ENCODE results near the gene RSF1.
"Not testable (repeated sequence)": the region's sequence is repeated elsewhere in the genome, so short reads cannot be mapped to it uniquely, and the experiment has no call there.

RSF1 gene

DNA sequence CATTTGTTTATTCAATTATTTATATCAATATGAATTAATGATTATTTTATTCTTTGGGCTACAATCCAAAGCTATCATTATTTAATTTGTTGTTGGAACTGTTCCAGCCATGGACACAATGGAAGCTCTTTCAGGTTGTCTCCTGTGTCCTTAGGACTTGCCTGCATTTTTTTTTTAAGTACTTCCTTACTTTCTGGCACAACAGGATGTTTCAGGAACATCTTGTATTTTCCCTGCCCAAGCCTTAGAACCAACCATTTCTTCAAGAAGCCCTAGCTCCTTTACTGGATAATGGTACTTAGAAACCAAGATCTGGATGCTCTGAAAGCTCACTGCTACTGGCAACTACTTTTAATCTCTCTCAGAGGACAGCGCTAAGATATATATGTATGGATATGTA lies 125.1 kb downstream of the RSF1 start:
- DNase-seq (ENCODE audit: low read depth, low spot score), result no peak

GRCh38 chr11:77690649-77691048 lies 129.9 kb downstream of the RSF1 start:
- no peak for DNase-seq (ENCODE audit: low read depth, low spot score)

- DNase-seq (ENCODE audit: low read depth, low spot score), result no peak
Observed at GRCh38 chr11:77687088-77687487, 133.4 kb downstream of the RSF1 start.

DNA sequence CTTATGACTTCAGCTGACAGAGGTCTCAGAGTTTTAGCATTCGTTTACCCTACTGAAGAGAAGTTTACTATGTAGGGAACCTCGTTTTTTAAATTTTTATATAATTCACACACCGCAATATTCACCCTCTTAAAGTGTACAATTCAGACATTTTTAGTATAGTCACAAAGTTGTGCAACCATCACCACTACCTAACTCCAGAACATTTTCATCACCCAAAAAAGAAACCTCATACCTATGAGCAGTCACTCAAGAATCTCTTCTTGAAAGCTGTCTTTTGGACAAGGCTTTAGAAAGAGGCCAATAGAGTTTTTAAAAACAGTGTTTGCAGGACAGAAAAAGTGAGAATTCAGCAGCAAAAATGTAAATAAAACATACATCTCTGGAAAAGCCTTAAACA lies 143.4 kb downstream of the RSF1 start:
- DNase-seq (ENCODE audit: low read depth, low spot score), result no peak

DNA sequence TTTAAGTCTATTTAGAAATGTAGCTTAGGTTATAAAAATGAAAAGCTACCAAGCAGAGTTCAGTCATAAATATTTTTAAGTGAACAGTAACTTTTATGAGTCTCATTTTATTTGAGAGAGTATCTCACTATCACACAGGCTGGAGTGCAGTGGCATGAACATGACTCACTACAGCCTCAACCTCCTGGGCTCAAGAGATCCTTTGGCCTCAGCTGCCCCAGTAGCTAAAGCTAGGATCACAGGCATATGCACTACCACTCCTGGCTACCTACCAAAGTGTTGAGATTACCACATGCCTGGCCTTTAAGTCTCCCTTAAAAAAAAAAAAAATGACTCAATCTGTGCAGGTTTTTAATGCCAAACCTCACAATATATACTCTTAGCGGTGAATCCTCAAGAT lies 148.3 kb downstream of the RSF1 start:
- no peak for DNase-seq (ENCODE audit: low read depth, low spot score)

- DNase-seq (ENCODE audit: low read depth, low spot score), result no peak
Observed at GRCh38 chr11:77669848-77670511, 150.5 kb downstream of the RSF1 start.

GRCh38 chr11:77668760-77669159 lies 151.8 kb downstream of the RSF1 start:
- no peak for DNase-seq (ENCODE audit: low read depth, low spot score)

DNA sequence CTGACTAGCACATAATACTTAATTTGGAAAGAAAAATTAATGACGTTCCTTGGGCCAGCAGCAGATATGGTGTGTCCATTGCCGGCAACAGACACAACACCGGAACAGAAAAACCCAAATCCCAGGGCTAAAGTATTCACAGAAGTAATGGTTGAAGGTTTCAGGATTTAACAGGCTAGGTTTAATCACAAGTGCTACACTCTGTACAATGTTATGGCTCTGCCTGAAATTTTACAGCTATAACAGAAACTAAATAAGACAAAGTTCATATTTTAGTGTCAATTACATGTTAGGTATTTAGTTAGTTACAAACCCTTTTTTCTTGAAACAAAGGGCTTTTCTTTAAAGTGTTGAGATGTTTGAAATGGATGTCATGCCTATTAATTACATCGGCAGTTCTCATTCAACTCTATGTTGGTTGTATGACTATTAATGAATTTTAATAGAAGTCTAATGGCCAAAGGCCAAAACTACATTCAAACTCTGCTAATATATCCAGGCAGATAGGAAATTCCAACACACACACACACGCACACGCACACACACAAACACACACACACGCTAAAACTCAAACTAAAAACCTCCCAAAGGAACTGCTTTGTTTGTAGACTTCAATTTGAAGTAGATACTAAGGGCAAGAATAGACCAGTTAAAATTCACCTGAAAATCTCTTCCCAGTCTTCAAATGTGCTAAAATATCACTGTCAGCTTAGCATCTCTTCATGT lies 155.1 kb downstream of the RSF1 start:
- DNase-seq (ENCODE audit: low read depth, low spot score), result no peak

DNA sequence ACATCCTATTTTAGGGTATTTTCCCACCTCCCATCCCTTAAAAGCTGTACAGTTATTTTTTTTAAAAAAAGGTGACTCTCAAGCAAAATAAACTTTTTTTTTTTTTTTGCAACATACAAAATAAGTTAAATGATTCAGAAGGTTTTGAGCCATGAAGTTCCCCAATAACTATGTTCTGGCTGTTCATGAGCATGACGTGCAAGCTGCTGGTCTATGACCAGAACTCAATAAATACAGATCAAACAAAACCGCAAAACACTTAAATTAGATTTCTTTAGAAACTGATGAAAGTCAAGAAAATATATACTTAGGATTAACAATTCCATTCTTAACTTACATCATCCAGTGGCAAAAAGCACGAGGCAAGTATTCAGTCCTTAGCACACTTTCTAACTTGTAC lies 158.9 kb downstream of the RSF1 start:
- DNase-seq (ENCODE audit: low read depth, low spot score), result no peak

DNA sequence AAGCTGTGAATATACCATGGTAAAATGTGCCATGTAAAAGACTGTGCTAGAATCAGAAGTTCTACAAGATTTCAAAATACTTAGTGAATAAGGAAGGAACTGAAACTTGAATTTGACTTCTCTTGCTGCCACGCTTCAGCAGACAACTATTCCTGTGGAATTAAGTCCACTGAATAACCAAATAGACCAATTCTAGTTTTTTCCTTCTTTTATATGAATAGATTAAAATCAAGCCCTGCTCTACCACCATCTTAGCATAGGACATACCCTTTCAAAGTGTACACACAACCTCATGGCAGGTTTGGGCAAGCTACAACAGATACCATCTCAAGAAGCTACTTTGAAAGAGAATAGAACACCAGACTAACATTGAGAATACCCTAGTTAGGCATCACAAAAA lies 159.6 kb downstream of the RSF1 start:
- no peak for DNase-seq (ENCODE audit: low read depth, low spot score)

- no peak for DNase-seq (ENCODE audit: low read depth, low spot score)
Observed at GRCh38 chr11:77658213-77659013, 162.1 kb downstream of the RSF1 start.

DNA sequence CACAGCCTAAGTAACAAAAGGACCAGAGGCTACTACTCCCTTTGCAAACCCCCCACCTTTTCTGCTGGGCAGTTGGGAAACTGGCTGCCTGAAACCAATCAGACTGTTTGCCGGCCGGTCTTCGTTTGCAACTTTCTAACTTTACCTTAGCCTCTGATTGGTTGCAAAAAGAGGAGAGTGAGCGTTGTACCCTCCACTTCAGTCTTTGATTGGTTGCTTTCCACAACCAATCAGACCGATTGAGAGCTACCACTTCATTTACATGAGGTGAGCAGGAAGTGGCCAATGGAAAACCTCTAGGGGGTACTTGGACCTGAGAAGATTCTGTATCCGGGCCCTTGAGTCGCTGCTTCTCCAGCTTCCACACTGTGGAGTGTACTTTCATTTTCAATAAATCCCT lies 164.2 kb downstream of the RSF1 start:
- no peak for DNase-seq (ENCODE audit: low read depth, low spot score)

DNA sequence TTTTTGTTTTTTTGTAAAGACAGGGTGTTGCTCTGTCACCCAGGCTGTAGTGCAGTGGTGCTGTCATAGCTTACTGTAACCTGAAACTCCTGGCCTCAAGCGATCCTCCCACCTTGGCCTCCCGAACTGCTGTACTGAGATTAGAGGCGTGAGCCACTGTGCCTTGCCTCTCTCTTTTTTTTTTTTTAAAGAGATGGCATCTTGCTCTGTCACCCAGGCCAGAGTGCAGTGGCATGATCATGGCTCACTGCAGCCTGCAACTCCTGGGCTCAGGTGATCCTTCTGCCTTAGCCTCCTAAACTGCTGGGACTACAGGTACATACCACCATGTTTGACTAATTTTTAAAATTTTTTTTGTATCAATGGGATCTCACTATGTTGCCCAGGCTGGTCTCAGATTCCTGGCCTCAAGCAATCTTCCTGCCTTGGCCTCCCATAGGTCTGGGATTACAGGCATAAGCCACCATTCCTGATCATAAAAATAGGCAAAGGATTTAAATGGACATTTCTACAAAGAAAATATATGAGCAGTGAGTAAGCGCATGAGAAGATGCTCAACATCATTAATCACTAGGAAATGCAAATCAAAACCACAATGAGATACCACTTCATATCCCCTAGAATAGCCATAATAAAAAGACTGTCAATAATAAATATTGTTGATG lies 165.6 kb downstream of the RSF1 start:
- no peak for DNase-seq (ENCODE audit: low read depth, low spot score)

GRCh38 chr11:77650123-77650522 lies 170.4 kb downstream of the RSF1 start:
- no peak for DNase-seq (ENCODE audit: low read depth, low spot score)

DNA sequence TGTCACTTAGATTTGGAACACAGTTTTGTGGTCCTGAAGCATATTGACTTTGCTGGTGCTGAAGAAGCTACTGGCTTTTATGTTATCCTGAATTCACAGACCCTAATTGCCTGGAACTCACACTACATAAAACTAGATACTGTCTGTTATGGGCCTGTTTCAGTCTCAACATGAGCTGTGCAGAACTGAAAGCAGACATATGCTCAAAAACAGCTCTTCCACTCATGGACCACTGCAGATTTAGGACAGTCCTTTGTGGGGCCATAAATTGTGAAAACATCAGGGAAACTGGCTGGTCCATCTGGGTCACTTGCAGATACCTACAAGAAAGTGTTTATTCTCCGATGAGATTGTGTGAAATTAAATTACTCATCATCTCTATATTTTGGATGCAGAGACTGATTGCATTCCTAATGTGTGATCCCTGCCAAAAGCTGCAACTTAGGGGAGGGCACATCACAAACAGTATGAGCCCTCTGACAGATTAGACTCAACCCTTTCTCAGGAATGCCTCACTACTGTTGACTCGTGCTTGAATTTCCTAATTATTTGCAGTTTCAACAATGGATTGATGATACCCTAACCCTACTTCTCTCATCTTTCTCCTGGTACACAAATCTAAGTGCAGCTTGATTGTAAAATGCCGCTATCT lies 172.7 kb downstream of the RSF1 start:
- DNase-seq (ENCODE audit: low read depth, low spot score), result no peak

GRCh38 chr11:77644887-77645286 lies 175.6 kb downstream of the RSF1 start:
- DNase-seq (ENCODE audit: low read depth, low spot score), result no peak

GRCh38 chr11:77642228-77642627 lies 178.3 kb downstream of the RSF1 start:
- DNase-seq (ENCODE audit: low read depth, low spot score), result no peak

GRCh38 chr11:77637345-77638165 lies 183.0 kb downstream of the RSF1 start, which contains the start of gene CLNS1A:
Gene CLNS1A (minus strand): TSS chr11:77637794. CDS start chr11:77637714, 80 bp downstream.
- peak; percentile 72 for DNase-seq (ENCODE audit: low read depth, low spot score)

DNA sequence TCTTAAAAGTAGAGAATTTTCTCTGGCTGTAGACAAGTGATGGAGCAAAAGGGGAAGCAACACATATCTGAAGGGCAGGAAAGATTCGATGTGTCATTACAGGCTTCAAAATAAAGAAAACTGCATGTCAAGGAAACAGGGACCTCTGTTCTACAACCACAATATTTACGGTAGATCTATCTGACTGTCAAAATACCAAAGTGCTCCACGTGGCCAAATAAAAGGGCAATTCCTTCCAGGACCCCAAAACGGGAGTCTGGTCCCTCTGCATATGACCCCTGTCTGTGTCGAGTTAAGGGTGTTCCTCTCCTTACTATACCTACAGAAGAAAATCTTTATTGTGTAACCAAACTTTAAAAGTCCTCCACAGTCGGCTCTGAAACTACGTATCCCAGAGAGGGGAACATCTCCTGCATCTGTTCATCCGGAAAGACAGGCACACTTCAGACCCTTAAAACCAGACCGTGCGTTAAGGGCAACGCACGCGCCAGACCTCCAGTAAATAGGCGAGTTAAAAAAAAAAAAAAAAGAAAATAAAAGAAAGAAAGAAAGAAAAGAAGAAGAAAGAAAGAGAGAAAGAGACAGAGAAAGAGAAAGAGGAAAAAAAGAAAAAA lies 183.7 kb downstream of the RSF1 start:
- no peak for DNase-seq (ENCODE audit: low read depth, low spot score)

DNA sequence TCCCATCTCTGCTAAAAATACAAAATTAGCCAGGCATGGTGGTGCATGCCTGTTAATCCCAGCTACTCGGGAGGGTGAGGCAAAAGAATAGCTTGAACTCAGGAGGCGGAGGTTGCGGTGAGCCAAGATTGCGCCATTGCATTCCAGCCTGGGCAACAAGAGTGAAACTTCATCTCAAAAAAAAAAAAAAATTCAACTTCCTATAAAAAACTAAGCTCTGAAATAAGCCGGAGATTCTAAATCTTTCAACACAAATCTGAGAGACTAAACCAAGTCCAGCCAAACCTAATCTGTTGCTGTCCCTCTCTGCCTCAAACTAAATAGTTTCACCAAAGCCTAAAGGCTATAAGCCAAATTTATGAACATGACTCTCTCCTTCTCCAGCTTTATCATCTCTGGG lies 186.6 kb downstream of the RSF1 start:
- not testable (repeated sequence) for DNase-seq (ENCODE audit: low read depth, low spot score)

Measured in smooth muscle cell of the brain vasculature (primary cell).